HG03354 (cell line): Measurements from ENCODE around the gene SLC22A12.

Source experiments
- ATAC-seq: cut with Tn5 transposase; IDR thresholded peaks from one replicate; pipeline ENCODE4 v1.9.1; 2021; ENCODE audit warnings: mild to moderate bottlenecking; ENCODE audit not compliant: unreplicated experiment, poor library complexity, severe bottlenecking

The SLC22A12 gene

DNA sequence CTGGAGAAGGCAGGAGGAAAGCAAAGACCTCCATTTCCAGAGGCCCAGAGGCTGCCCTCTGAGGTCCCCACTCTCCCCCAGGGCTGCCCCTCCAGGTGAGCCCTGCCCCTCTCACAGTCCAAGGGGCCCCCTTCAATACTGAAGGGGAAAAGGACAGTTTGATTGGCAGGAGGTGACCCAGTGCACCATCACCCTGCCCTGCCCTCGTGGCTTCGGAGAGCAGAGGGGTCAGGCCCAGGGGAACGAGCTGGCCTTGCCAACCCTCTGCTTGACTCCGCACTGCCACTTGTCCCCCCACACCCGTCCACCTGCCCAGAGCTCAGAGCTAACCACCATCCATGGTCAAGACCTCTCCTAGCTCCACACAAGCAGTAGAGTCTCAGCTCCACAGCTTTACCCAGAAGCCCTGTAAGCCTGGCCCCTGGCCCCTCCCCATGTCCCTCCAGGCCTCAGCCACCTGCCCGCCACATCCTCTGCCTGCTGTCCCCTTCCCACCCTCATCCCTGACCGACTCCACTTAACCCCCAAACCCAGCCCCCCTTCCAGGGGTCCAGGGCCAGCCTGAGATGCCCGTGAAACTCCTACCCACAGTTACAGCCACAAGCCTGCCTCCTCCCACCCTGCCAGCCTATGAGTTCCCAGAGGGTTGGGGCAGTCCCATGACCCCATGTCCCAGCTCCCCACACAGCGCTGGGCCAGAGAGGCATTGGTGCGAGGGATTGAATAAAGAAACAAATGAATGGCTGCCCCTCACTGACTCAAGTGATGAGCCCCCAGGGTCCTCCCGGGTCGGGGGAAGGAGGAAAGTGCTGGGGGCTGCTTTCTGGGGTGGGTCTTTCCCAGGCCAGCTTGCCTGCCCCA is 10.8 kb downstream of the SLC22A12 start:
- no peak for ATAC-seq

DNA sequence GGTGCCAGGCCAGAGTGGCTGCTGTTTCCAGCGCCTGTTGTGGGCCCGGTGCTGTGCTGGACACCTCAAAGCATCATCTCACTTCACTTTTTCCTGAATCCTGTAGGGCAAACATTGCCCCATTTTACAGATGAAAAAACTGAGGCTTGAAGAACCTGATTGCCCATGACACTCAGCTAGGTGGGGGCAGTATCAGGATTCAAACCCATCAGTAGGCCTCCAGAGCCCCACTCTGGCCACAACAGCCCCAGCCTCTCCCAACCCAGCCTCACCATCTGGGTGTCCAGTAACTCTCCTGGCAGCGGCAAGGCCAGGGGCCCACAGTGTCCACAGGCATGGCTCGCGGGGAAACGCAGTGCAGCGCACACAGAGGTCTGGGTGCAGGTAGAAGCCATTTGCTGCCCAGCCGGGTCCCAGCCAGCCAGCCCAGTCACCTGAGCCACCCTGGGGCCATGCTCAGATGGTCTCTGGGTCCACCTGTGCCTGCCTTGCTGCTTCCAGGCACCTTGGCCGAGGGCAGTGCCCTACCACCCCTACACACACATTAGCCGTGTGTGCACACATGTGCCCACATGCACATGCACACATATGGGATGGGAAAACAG is 11.5 kb downstream of the SLC22A12 start:
- no peak for ATAC-seq

DNA sequence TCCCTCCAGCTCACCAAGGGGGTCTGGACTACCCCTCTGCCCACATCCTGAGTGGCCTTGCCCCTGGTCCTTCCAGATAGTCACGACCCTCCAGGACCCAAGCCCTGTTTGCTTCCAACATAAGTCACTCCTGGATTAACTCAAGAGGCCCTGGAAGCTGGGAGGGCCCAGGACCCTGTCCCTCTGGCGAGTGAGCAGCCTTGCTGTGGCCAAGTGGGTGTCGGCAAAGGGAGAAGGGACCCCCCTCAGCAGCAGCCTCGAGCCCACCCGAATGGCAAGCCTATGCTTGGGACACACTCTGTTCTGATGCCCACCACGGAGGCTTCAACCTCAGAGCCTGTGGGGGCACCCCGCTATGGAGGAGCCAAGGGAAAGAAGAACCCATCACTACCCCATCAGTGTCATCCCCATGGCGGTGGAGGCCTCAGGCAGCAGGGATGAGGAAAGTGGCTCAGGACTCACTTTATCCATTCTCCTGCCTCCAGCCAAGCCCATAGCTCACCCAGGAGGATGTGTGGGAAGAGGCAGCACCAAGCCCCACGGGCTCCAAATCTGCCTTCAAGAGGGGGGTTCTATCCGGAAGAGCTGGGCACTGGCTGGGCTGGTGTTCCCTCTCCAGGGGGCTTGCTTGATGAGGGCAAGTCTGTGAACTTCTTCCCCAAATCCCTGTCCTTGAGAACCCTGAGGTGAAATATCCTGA is 12.5 kb downstream of the SLC22A12 start:
- ATAC-seq = no peak

DNA sequence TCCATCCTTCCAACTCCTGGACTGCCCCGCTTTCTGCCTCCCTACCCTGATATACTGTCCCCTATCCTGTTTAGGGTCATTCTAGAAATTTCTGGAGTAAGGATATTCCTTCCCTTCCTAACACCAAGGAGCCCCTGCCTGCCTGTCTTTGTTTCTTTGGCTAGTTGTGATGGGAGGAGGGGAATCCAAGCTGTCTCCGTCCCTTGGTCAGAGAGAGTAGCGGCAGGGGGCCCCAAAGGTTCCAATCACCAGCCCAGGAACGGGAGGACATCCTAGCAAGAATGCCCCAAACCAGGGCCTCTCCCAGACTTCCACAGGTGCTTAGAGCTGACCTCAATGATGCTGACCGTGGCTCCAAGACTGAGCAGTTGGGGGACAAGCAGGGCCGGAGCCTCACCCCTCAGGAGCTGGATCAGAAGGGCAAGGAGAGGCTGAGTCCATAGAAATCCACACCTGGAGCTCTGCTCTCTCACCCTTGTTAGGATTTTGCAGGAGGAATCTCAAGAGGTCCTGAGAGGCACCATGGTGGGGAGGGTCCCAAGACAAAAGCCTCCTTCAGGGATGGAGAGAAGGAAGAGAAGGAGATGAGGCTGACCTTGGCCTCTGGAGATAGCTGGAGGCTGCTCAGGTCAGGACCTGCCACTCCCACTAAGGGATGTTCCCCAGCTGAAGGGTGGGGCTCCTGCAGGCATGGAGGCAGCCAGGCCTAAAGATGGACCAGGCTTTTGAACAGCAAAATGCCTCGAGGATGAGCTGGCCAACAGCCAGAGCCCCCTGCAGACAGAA is 13.6 kb downstream of the SLC22A12 start:
- ATAC-seq = no peak

DNA sequence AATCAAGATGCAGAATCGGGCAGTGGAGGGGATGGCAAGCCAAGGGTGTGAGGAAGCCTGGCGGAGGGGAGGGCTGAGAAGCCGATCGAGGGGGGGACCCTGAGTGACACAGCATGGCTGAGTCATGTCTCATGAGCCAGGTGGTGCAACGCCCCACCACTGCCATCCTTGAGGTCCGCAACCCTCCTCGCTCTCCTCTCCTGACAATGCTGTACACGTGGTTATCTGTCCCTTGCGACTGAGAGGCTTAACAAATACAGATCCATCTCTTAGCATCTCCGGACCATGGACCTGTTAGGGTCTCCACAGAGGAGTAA is 14.2 kb downstream of the SLC22A12 start:
- no peak for ATAC-seq

DNA sequence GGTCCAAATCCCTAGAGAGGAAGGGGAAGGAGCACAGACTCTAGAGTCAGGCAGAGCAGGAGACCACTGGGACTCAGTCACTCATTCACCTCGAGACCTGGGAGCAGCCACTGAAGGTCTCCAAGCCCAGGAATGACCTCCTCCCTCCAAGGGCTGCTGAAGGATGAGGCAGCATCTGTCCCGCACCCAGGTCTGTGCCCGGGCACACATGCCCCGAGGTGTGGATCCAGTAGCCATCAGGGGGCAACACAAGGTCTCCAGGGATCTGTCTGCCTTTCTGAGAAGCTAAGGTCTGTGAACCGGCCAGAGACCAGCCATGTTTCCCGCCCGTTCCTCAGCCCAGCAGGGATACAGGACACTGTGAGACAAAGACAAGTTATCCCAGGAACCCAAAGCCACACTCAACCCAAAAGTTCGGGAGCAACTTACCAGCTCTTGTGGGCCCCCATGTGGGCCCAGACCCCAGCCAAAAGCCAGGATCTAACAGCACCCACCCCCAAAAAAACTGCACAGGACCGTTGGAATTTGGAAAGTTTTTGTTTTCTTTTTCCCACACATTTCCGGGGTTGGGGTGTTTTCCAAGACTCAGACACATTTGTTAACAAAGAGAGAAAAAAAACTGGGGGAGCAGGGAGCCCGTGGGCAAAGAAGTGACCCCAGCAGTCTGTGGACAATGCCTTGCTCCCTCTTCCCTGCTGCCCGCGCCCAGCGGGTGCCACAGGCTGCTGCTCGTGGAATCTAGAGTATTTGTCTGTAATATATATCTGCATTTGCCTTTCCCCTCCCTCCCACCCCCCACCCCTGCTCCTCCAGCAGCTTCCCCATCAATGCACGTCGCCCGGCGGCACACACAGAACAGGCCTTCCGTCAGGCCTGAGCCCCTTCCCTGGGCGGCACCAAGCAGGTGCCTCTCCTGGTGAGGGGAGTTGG is 14.9 kb downstream of the SLC22A12 start:
- ATAC-seq = no peak

DNA sequence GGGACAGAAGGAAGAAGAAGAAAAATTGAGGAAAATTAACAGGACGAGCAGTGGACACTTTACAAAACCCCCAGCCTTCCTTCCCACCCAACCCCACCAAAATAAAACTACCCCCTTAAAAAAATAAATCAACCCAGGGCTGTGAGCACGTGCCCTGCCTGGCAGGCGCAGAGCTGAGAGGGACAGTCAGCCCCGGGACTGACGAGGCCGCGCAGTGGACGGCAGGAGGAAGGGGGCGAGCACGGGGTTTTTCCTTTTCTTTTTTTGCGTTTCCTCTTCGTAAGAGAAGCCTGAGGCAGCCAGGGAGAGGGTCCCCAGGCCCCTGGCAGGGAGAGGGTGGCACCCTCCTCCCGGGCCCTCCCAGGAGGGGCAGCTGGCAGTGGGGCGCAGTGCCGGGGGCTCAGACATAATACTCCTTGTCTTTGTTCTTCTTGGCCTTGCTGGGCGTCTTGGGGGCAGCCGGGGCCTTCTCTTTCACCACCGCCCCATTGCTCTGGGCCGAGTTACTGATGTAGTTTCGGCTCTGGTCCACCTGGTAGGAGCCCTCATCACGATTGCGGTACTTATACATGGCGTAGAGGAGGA is 15.9 kb downstream of the SLC22A12 start:
- ATAC-seq = no peak

DNA sequence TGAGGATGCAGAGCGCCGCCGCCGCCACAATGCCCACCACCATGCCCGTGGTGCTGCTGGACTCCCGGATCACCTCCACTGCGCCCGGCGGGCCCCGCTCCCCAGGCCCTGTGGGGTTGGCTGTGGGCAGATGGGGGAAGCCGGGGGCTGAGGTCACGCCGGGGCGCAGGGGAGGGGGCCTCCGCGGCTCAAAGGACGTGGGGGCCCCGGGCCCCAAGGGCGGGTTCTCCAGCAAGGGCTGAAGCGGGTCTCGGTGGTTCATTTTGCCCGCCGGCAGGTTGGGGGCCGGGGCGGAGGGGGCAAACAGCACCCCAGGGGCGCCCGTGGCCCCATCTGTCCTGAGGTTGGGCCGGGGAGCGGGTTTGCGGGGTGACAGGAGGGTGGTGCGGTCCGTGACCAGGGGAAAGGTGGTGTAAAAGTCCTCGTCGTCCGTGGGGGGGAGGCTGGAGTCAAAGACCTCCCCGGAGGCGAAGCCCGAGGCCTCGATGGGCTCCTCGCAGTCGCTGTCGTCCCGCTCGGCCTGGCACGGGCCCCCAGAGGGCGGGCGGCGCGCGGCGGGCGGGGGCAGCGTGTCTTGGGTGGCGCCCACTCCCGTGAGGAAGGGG is 16.5 kb downstream of the SLC22A12 start:
- ATAC-seq = no peak

DNA sequence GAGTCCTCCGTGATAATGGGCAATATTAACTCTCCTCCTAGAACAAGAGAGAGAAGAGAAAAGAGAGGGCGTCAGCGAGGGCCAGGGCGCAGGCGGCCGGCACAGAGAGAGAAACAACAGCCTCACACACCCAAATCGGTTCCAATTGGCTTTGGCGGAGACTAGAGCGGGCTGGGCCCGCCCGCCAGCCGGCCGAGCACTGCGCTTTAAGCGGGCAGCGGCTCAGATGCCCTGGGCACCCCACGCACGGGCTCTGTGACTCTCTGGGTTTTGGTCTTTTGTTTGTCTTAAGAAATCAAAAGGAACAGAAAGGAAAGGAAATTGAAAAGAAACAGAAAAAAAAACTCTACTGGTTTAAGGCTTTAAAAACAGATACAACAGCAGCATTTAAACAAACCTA is 17.0 kb downstream of the SLC22A12 start:
- no peak for ATAC-seq

DNA sequence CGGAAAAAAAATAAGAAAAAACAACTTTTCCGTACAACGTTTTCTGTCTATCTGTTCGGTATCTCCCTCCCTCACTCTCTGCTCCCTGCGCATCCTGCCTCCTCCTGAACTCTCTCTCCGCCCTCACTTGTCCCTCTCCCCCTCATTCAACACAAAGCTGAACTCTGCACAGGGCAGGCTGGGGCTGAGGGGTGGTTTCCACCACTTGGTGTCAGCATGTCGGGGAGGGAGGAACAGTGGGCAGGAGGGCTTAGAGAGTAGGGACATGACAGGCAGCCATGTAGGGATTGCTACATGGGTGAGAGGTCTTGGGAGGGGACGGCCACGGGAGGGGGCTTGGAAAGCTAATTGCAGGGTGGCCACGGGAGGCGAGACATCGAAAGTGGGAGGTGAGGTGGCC is 17.6 kb downstream of the SLC22A12 start:
- ATAC-seq = no peak

DNA sequence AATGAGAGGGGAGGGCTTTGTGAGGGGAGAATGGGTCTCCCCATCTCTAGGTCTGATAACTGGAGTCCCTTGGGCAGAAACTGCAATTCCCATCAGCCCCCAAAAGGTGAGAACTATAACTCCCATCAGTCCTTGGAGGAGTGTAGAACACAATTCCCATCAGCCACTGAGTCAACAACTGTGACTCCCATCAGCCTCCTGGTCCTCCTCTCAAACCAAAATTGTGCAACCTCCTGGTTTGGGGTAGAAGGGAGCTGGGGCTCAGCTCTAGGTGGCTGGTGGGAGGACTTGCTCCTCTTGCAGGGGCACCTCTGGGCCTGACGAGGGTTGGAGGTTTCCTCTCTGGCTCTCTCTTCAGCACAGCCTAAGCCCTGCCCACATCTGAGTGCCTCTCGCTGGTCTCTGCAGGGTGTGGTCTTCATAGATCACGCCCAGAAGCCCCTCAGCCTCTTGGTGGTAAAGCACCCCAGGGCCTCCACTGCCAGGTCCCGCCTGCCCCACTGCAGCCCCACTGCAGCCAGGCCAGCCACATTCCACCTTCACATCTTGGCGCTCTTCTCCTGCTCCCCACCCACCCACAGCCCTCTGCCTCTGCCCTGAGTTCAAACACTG is 18.5 kb downstream of the SLC22A12 start:
- ATAC-seq = no peak

DNA sequence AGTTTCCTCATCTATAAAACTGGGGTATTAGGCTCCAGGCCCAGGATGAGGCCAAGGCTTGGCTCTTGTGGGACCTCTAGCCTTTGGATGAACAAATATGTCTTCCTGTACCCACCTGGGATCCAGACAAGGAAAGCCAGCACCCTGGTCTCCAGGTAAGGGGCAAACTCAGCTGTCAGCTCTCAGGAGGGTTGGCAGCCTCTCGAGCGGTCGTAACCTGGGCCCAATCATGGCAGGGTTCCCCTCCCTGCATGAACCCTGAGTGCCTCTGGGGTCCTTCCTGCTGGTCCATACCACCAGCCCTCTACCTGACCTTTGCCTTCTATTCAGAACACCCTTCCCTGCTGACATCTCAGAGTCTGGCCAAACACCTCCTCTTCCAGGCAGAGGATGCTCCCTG is 19.6 kb downstream of the SLC22A12 start:
- ATAC-seq = no peak

DNA sequence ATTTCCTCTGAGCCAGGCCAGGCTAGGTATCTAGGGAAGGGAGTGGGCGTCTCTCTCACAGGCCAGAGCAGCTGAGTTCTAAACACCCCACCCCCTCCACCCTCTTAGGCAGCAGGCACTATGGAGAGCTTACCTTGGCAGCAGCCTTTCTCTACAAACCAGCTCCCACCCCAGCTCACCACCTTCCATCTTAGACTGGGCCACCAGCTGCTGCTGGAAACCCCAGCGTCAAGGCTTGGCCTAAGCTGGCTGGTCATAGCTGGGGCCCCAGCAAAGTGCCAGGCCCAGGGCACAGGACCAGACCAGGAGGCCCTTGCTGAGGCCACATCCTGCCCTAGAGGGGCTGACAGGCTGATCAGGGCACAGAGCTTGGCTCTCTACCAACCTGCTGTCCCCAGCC is 20.2 kb downstream of the SLC22A12 start:
- ATAC-seq = no peak

DNA sequence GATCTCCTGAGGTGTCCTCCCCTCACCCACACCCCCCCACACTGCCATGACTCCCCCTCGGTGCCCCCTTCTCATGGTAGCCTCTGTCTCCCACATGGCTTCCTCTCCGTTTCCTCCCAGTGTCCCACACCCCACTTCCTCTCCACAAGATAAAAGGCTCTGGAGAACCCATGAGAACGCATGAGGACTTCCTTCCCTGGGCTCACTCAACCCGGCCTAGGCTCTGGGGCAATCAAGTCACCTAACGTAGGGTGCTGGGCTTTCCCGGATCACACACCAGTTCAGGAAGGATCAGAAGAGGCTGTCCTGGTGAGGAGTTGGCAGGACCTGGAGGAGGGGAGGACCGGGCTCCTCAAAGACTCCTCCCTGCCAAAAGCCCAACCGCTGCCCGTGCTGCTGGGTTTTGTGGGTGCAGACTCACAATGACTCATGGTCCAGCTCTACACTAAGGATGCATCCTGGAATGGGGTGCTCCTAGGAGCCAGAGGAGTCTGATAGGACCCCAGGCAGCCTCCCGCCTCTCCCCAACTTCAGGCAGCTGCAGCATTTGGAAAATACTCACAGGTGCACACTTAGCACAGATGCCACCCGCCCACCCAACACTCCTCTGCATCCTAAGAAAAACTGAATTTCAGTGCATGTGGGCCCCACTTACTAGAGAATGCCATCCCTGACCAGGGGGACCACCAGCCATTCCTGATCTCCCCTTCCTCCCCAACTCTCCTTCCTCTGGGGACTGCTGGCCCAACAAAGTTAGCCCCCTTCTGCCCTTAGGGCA is 21.0 kb downstream of the SLC22A12 start:
- ATAC-seq = no peak

DNA sequence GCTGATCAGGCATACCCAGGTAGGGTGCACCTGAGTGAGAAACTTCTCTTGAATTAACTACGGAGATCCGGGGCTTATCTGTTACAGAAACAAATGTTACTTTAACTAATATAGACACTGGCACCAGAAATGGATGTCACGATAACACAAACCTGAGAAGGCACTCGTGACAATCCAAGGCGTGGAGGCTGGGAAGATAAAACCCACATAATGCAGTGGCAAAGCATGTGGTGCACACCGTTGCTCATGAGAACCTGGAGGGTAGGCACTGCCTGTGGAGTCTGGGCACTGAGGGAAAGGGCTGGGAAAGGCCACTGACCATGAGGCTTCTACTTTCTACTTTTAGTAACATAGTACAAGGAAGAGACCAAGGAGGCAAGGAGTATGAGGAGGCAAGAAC is 22.6 kb downstream of the SLC22A12 start:
- ATAC-seq = no peak

DNA sequence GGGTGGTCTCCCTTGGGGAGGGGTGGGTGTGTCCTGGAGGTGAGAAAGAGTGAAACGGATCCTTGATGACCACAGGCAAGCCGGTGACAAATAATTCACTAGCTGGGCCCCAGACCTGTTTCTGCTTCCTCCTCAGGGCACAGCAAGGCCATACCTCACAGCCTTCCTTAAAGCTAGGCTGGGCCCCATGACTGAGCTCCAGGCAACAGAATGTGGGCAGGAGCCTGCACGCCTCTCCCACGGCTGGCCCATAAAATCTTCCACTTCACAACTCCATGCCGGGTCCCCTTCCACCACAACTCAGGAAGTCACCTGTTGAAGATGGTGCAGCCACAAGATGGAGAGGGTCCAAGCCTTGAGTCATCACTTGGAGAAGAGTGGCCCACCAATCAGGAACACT is 23.9 kb downstream of the SLC22A12 start:
- no peak for ATAC-seq

DNA sequence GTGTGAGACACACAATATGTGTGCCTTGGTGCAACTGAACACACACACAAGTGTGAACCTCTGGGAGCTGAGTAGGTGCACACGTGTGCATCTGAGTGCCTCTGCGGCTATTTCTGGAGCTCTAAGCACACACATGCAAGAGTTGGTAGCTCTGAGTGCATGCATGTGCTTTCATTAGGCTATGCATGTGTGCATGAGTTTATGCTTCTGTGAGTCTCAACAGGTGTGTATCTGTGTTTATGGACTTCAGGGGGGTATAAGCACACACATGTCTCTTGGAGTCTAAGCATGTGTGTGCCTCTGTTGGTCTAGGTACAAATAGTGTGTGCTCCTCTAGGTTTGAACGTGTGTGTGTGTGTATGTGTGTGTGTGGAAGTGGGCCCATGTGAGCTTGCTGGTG is 25.8 kb downstream of the SLC22A12 start:
- ATAC-seq = no peak
